HG03460 (cell line): ENCODE data around the gene GABRQ.
"Not testable (repeated sequence)": the region's sequence is repeated elsewhere in the genome, so short reads cannot be mapped to it uniquely, and the experiment has no call there.

Source experiments
- ATAC-seq: cut with Tn5 transposase; IDR thresholded peaks from one replicate; pipeline ENCODE4 v1.9.1; 2021; ENCODE audit not compliant: unreplicated experiment

GABRQ gene

GRCh38 chrX:152656890-152657289, 19.2 kb downstream of the GABRQ start:
- no peak for ATAC-seq

- no peak for ATAC-seq
These were observed 20.6 kb downstream of the GABRQ start for GRCh38 chrX:152658302-152658701.

GRCh38 chrX:152663086-152663485, 25.4 kb downstream of the GABRQ start:
- no peak for ATAC-seq

- no peak for ATAC-seq
These were observed 36.4 kb downstream of the GABRQ start for GRCh38 chrX:152674135-152674534.

GRCh38 chrX:152674652-152675051, 37.0 kb downstream of the GABRQ start:
- ATAC-seq: not testable (repeated sequence)

- ATAC-seq: not testable (repeated sequence)
These were observed 43.3 kb downstream of the GABRQ start for GRCh38 chrX:152681012-152681411.

DNA sequence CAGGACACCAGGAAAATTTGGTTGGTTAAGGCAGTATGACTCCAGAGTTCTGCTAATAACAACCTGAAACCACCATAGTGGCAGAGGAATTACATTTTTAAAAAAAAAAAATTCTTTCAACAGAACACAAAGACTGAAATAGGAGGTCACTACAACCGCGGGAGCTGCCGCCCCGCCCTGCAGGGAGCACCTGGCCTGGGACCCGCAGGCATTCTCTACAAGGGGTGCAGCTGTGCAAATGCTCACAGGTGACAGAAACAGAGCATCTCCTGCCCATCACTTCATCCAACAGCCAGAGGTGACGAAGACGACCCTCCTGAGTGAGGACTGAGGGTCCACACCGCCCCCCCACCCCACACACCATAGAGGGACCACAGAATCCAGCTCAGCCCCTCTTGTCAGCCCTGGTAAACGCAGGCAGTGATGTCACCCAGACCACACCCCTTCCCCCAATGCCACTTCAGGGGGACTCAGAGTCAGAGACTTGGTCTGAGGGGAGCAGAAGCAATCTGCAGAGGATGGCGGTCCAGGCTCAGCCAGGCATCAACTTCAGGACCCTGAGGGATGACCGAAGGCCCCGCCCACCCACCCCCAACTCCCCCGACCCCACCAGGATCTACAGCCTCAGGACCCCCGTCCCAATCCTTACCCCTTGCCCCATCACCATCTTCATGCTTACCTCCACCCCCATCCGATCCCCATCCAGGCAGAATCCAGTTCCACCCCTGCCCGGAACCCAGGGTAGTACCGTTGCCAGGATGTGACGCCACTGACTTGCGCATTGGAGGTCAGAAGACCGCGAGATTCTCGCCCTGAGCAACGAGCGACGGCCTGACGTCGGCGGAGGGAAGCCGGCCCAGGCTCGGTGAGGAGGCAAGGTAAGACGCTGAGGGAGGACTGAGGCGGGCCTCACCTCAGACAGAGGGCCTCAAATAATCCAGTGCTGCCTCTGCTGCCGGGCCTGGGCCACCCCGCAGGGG, 60.5 kb downstream of the GABRQ start, which contains the start of gene MAGEA3:
TSS of gene MAGEA3 (plus strand) at position 843 of the 980 bp plus-strand sequence. CDS start 2,039 bp downstream, outside the sequence.
- ATAC-seq: not testable (repeated sequence)

DNA sequence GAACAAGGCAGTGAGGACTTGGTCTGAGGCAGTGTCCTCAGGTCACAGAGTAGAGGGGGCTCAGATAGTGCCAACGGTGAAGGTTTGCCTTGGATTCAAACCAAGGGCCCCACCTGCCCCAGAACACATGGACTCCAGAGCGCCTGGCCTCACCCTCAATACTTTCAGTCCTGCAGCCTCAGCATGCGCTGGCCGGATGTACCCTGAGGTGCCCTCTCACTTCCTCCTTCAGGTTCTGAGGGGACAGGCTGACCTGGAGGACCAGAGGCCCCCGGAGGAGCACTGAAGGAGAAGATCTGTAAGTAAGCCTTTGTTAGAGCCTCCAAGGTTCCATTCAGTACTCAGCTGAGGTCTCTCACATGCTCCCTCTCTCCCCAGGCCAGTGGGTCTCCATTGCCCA, 62.7 kb downstream of the GABRQ start:
- ATAC-seq: not testable (repeated sequence)

DNA sequence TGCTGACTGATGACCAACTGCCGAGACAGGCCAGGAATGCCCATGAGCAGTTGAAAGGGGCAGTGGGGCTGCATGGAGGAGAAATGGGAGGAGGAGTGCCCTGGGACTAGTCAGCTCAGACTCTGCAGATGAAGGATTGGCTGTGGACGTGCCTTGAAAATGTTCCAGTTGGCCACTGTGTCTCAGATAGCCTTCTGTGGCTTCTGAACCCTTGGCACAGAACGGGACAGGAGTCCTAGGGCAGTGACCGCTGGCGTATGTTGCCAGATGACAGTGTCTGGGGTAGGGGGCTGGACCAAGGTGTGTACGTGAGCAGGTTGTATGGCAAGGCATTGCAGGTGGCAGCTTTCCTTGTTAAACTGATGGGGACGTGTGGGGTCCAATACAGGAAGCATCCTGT, 68.8 kb downstream of the GABRQ start:
- ATAC-seq: not testable (repeated sequence)
